Body of pancreas (tissue), 4 donors: ENCODE data around the gene DEDD.

Source experiments
- POLR2A ChIP-seq, 3 donors: fragments of 450-650 bp; IDR thresholded peaks; one replicate each; pipeline ENCODE4 v1.6.1; 2016; ENCODE audit warnings: antibody characterized with exemption in 3 of 3, mild to moderate bottlenecking in 2 of 3
- TF ChIP-seq, protein P1 (sequence below), 7 experiments: fragments of 450-650 bp in 4 of 7; fragments of 200-600 bp in 3 of 7; sonication (generic) in 3 of 7; IDR thresholded peaks; one replicate each; pipeline ENCODE4 v1.5.1; 2016 to 2019; ENCODE audit warnings: antibody characterized with exemption in 7 of 7

DNA sequence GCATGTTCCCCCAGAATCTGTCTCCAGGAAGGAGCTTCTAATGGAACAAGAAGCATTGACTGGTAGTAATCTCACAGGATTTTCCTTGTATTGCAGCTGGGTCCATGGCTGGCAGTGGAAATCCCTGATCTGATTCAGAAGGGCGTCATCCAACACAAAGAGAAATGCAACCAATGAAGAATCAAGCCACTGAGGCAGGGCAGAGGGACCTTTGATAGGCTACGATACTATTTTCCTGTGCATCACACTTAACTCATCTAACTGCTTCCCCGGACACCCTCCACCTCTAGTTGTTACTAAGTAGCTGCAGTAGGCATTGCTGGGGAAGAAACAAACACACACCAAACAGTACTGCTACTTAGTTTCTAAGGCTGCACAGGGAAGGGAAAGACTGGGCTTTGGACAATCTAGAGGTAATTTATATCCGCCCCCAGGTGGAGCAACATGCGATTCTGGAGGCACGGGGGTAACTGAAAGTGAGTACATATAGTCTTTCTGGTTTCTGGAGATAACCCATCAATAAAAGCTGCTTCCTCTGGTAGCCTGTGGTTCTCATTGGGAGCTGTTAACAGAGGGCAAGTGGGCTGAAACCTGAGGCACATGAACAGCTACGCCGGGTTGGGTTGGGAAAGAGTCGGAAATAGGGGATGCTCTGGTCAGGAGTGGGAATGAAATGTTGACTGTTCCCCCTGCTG lies 26.0 kb upstream of the DEDD start:
- TF ChIP-seq, protein P1, sequence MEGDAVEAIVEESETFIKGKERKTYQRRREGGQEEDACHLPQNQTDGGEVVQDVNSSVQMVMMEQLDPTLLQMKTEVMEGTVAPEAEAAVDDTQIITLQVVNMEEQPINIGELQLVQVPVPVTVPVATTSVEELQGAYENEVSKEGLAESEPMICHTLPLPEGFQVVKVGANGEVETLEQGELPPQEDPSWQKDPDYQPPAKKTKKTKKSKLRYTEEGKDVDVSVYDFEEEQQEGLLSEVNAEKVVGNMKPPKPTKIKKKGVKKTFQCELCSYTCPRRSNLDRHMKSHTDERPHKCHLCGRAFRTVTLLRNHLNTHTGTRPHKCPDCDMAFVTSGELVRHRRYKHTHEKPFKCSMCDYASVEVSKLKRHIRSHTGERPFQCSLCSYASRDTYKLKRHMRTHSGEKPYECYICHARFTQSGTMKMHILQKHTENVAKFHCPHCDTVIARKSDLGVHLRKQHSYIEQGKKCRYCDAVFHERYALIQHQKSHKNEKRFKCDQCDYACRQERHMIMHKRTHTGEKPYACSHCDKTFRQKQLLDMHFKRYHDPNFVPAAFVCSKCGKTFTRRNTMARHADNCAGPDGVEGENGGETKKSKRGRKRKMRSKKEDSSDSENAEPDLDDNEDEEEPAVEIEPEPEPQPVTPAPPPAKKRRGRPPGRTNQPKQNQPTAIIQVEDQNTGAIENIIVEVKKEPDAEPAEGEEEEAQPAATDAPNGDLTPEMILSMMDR (IDR thresholded peaks at IDR 0.05), result no peak
- TF ChIP-seq POLR2A (IDR thresholded peaks at IDR 0.05), result no peak
